Prostate gland (tissue), 2 donors: Measurements from ENCODE around the gene RPLP1.

ENCODE experiments used
- POLR2A ChIP-seq: fragments of 450-650 bp; IDR thresholded peaks from one replicate; pipeline ENCODE4 v1.6.1; 2016; ENCODE audit warnings: antibody characterized with exemption, mild to moderate bottlenecking
- TF ChIP-seq, protein P1 (sequence below), 4 experiments: fragments of 200-600 bp in 2 of 4; fragments of 450-650 bp in 2 of 4; sonication (generic) in 2 of 4; IDR thresholded peaks; 1 replicate in 3 of 4; 2 replicates in 1 of 4; pipeline ENCODE4 v1.5.1; 2016 to 2019; ENCODE audit warnings: antibody characterized with exemption in 4 of 4, mild to moderate bottlenecking in 2 of 4, moderate library complexity in 2 of 4

DNA sequence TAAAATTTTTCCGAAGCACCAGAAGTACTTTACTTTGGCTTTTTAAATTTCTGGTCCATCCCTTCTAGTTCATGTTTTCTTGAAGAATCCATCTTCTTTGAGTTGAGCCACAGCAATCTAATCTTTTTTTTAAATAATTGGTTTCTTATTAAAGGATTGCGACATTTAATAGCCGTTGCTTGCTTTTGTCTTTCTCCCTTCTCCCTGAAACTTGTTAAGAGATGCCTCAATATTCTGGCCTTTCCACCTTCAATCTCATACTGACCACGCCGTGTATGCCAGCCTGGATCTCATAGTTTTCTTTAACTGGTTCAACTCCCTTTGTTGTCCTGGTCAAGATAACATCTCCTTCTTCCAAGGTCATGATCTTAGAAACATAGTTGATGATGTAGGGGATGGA, 18.4 kb upstream of the RPLP1 start:
- TF ChIP-seq, protein P1, sequence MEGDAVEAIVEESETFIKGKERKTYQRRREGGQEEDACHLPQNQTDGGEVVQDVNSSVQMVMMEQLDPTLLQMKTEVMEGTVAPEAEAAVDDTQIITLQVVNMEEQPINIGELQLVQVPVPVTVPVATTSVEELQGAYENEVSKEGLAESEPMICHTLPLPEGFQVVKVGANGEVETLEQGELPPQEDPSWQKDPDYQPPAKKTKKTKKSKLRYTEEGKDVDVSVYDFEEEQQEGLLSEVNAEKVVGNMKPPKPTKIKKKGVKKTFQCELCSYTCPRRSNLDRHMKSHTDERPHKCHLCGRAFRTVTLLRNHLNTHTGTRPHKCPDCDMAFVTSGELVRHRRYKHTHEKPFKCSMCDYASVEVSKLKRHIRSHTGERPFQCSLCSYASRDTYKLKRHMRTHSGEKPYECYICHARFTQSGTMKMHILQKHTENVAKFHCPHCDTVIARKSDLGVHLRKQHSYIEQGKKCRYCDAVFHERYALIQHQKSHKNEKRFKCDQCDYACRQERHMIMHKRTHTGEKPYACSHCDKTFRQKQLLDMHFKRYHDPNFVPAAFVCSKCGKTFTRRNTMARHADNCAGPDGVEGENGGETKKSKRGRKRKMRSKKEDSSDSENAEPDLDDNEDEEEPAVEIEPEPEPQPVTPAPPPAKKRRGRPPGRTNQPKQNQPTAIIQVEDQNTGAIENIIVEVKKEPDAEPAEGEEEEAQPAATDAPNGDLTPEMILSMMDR (IDR thresholded peaks at IDR 0.05) = no peak
- no peak for TF ChIP-seq POLR2A
